Brain microvascular endothelial cell (primary cell): Measurements from ENCODE around the gene CACNA1B.

Experiments used
- DNase-seq: peaks from one replicate; pipeline ENCODE4 v3.0.0-alpha.2; 2020
- H3K27ac ChIP-seq: fragments of 250-450 bp; sonication (Bioruptor Pico); 2 replicates; pipeline ENCODE4 v1.5.1; 2020; ENCODE audit warnings: mild to moderate bottlenecking, moderate library complexity
- H3K27me3 ChIP-seq: fragments of 250-450 bp; sonication (Bioruptor Pico); replicated peaks from 2 replicates; pipeline ENCODE4 v1.5.1; 2020; ENCODE audit warnings: mild to moderate bottlenecking
- H3K36me3 ChIP-seq: fragments of 250-450 bp; sonication (Bioruptor Pico); replicated peaks from 2 replicates; pipeline ENCODE4 v1.5.1; 2020; ENCODE audit warnings: mild to moderate bottlenecking
- H3K4me3 ChIP-seq: 2 replicates; pipeline ENCODE4 v1.5.1; 2011; ENCODE audit warnings: low read depth, mild to moderate bottlenecking, control low read depth, low read length, moderate library complexity
- CTCF ChIP-seq: IDR thresholded peaks from 2 replicates; pipeline ENCODE4 v1.5.1; 2011; ENCODE audit warnings: low read depth, mild to moderate bottlenecking, moderate library complexity, low read length, control low read depth, inconsistent platforms; ENCODE audit errors: missing control alignments
- in situ Hi-C: cut with HindIII; loops from 2 replicates; pipeline ENCODE4 v1.10.0; 2017; ENCODE audit warnings: low sequenced_read_pairs, low pct_ligation_motif_present

The CACNA1B gene

GRCh38 chr9:137956688-137957385 lies 79.3 kb downstream of the CACNA1B start:
- no peak overlapping the region for H3K4me3 ChIP-seq
- no peak for TF ChIP-seq CTCF
- H3K36me3 ChIP-seq = no peaks in the 10 kb centered on the region
- no peaks in the 10 kb centered on the region for H3K27me3 ChIP-seq
- no peak overlapping the region for H3K27ac ChIP-seq
- no peak for DNase-seq
- in situ Hi-C loops = no loop called here

GRCh38 chr9:137959641-137960411 lies 82.2 kb downstream of the CACNA1B start:
- TF ChIP-seq CTCF = no peak
- no peaks in the 10 kb centered on the region for H3K27me3 ChIP-seq
- no peak overlapping the region for H3K4me3 ChIP-seq
- H3K27ac ChIP-seq = no peak overlapping the region
- H3K36me3 ChIP-seq = no peaks in the 10 kb centered on the region
- in situ Hi-C loops = no loop called here
- no peak for DNase-seq

GRCh38 chr9:137960496-137960895 lies 82.9 kb downstream of the CACNA1B start:
- no peak overlapping the region for H3K4me3 ChIP-seq
- no peak for DNase-seq
- no peaks in the 10 kb centered on the region for H3K36me3 ChIP-seq
- no peaks in the 10 kb centered on the region for H3K27me3 ChIP-seq
- in situ Hi-C loops = no loop called here
- peak; percentile 16 for TF ChIP-seq CTCF
- no peak overlapping the region for H3K27ac ChIP-seq

- in situ Hi-C loops = no loop called here
Observed at GRCh38 chr9:137963525-137963924, 85.9 kb downstream of the CACNA1B start.

GRCh38 chr9:137965177-137965795 lies 87.7 kb downstream of the CACNA1B start:
- no peak for TF ChIP-seq CTCF

More at GRCh38 chr9:137963525-137963924, 85.9 kb downstream of the CACNA1B start:
- DNase-seq = no peak
- TF ChIP-seq CTCF = no peak
- Histone ChIP-seq H3K4me3 (no peak overlapping the region), H3K27ac (no peak overlapping the region), H3K27me3 (no peaks in the 10 kb centered on the region), H3K36me3 (no peaks in the 10 kb centered on the region)

More at GRCh38 chr9:137965177-137965795, 87.7 kb downstream of the CACNA1B start:
- no peak overlapping the region for H3K4me3 ChIP-seq
- H3K27ac ChIP-seq = no peak overlapping the region
- no peaks in the 10 kb centered on the region for H3K36me3 ChIP-seq
- in situ Hi-C loops = no loop called here
- no peaks in the 10 kb centered on the region for H3K27me3 ChIP-seq
- DNase-seq = no peak
